ENCODE results near the gene KLHL40.

GRCh38 chr3:42682301-42683070, 2.9 kb upstream of the KLHL40 start:
- TF ChIP-seq CTCF (IDR thresholded peaks at IDR 0.05) (no peak), TCF7L2 (IDR thresholded peaks at IDR 0.05; ENCODE audit: low read depth, low read length) (no peak), REST (IDR thresholded peaks at IDR 0.05; ENCODE audit: insufficient read depth in 1 of 2, low read depth in 2 of 2, low read length in 1 of 2) (no peak), SIN3A (IDR thresholded peaks at IDR 0.05; ENCODE audit: borderline replicate concordance, insufficient read depth, low read depth, low read length) (no peak), POLR2AphosphoS5 (IDR thresholded peaks at IDR 0.05; ENCODE audit: low read depth, low read length) (no peak)

Data from Panc1 (cell line).